MCF 10A (cell line): ENCODE data around the gene HAGH. TPM values are rescaled to one million over a fixed set of nuclear protein-coding genes. Genes with fewer than 3 reads are reported as not detected.

Source experiments
- BruUV-seq: library from RNA; stranded (reverse); fragments of 400-500 nt; replicated peaks from 2 replicates; lab custom pipeline; 2021; lab: Mats Ljungman, UMichigan
- CTCF ChIA-PET: fragments of 300-600 bp; sonication (Branson Sonifier 250); formaldehyde crosslinking; extraction: SDS; loops from one replicate; lab custom pipeline; 2021; ENCODE audit warnings: antibody characterized with exemption, inconsistent platforms; lab: Yijun Ruan, JAX
- POLR2A ChIA-PET: fragments of 300-600, 350-650 bp; sonication (Branson Sonifier 250); formaldehyde crosslinking; extraction: SDS; loops from one replicate; lab custom pipeline; 2020; ENCODE audit warnings: antibody characterized with exemption, inconsistent platforms; lab: Yijun Ruan, JAX
- DNase-seq: peaks from one replicate; pipeline ENCODE4 v3.0.0-alpha.2; 2018; ENCODE audit not compliant: unreplicated experiment
- H3K27ac Mint-ChIP-seq: one replicate; pipeline ENCODE4 v1.8.0; 2022; ENCODE audit warnings: mild to moderate bottlenecking, low read depth, mixed read lengths; ENCODE audit not compliant: unreplicated experiment
- H3K27me3 Mint-ChIP-seq: one replicate; pipeline ENCODE4 v1.8.0; 2022; ENCODE audit warnings: mixed read lengths; ENCODE audit not compliant: insufficient read depth, unreplicated experiment
- H3K36me3 Mint-ChIP-seq: one replicate; pipeline ENCODE4 v1.8.0; 2022; ENCODE audit warnings: mild to moderate bottlenecking, moderate library complexity, mixed read lengths; ENCODE audit not compliant: insufficient read depth, unreplicated experiment
- H3K4me1 Mint-ChIP-seq: one replicate; pipeline ENCODE4 v1.8.0; 2022; ENCODE audit warnings: mixed read lengths; ENCODE audit not compliant: insufficient read depth, unreplicated experiment
- H3K4me3 Mint-ChIP-seq: one replicate; pipeline ENCODE4 v1.8.0; 2022; ENCODE audit warnings: mild to moderate bottlenecking, moderate library complexity, mixed read lengths; ENCODE audit not compliant: unreplicated experiment
- H3K9me3 Mint-ChIP-seq: one replicate; pipeline ENCODE4 v1.8.0; 2022; ENCODE audit warnings: mixed read lengths; ENCODE audit not compliant: unreplicated experiment
- CTCF ChIP-seq: fragments of 200-600 bp; IDR thresholded peaks from one replicate; pipeline ENCODE4 v1.8.0; 2022; ENCODE audit warnings: antibody characterized with exemption, mild to moderate bottlenecking; ENCODE audit not compliant: unreplicated experiment
- intact Hi-C: fragments of 100-400 bp; cut with micrococcal nuclease; formaldehyde crosslinking; loops from 2 replicates; pipeline ENCODE4 v1.14.1; 2022
- total RNA-seq: library from RNA; stranded (reverse); gene quantifications from 2 replicates; pipeline ENCODE4 v1.2.3, GENCODE V29; 2022

Gene HAGH
- total RNA-seq, 1 experiment from 2014 or later, result 44.5 TPM

DNA sequence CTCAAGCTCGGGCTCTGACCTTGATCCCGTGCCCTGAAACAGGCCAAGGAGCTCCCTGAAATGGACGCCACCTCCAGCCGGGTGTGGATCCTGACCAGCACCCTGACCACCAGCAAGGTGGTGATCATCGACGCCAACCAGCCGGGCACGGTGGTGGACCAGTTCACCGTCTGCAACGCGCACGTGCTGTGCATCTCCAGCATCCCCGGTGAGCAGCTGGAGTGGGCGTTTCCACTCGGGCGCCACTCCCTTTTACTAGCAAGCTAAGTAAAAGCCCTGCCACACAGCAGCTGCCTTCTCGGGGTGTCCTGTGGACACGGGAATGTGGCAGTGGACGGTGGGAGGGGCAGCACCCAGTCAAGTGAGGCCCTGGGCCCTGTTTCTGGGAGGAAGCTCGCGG is 61.7 kb downstream of the HAGH start:
- ChIA-PET CTCF (interaction anchor here (0.7 to 1.6 kb wide), 6 partner anchors 17 to 389 kb away, joined by 3 read pairs; partner anchors contain the start of gene MAPK8IP3), POLR2A (interaction anchor here (0.6 to 1.8 kb wide), 7 partner anchors 8 to 87 kb away, joined by 3 to 5 read pairs (median 4); partner anchors contain the start of genes EME2, JPT2, MAPK8IP3 and MRPS34)
- H3K4me1 Mint-ChIP-seq, result peaks cover under 1% of the 10 kb centered on the region
- no peaks in the 10 kb centered on the region for H3K27me3 Mint-ChIP-seq
- intact Hi-C loops, result no loop called here
- H3K9me3 Mint-ChIP-seq, result no peaks in the 10 kb centered on the region
- TF ChIP-seq CTCF, result no peak
- no peak for DNase-seq
- BruUV-seq, result no TSS peak
- no peak overlapping the region for H3K4me3 Mint-ChIP-seq
- no peak overlapping the region for H3K27ac Mint-ChIP-seq
- H3K36me3 Mint-ChIP-seq, result peaks cover 72% of the 10 kb centered on the region

- BruUV-seq, result no TSS peak
- Mint-ChIP-seq H3K4me1 (no peaks in the 10 kb centered on the region), H3K27ac (no peak overlapping the region), H3K27me3 (no peaks in the 10 kb centered on the region), H3K4me3 (no peak overlapping the region), H3K36me3 (peaks cover 61% of the 10 kb centered on the region), H3K9me3 (no peaks in the 10 kb centered on the region)
- intact Hi-C loops, result no loop called here
- peak; percentile 33 for TF ChIP-seq CTCF
- CTCF ChIA-PET, result interaction anchor here (0.6 to 1.6 kb wide), 5 partner anchors 13 to 74 kb away, joined by 3 read pairs; no protein-coding TSS in a partner anchor
- POLR2A ChIA-PET, result interaction anchor here (0.6 to 1.8 kb wide), 2 partner anchors 9 to 56 kb away, joined by 5 read pairs; partner anchors contain the start of genes EME2 and MRPS34
- no peak for DNase-seq
Observed at GRCh38 chr16:1763521-1764511, 62.8 kb downstream of the HAGH start.

- POLR2A ChIA-PET, result no interaction called here
- CTCF ChIA-PET, result interaction anchor here (0.6 to 1.0 kb wide), 3 partner anchors 12 to 56 kb away, joined by 3 read pairs; no protein-coding TSS in a partner anchor
- intact Hi-C loops, result no loop called here
- BruUV-seq, result no TSS peak
- no peaks in the 10 kb centered on the region for H3K27me3 Mint-ChIP-seq
- no peak for TF ChIP-seq CTCF
- H3K27ac Mint-ChIP-seq, result no peak overlapping the region
- no peak for DNase-seq
- peaks cover 53% of the 10 kb centered on the region for H3K36me3 Mint-ChIP-seq
- no peak overlapping the region for H3K4me3 Mint-ChIP-seq
- no peaks in the 10 kb centered on the region for H3K4me1 Mint-ChIP-seq
- no peaks in the 10 kb centered on the region for H3K9me3 Mint-ChIP-seq
Observed at GRCh38 chr16:1762879-1763520, 63.6 kb downstream of the HAGH start.
